Left lobe of liver (tissue), 2 donors: ENCODE measurements around the gene SEMA7A. TPM values are rescaled to one million over a fixed set of nuclear protein-coding genes. Genes with fewer than 3 reads are reported as not detected.

Experiments
- ATAC-seq: fragments of 200-7000 bp; cut with Tn5 transposase; one replicate; pipeline ENCODE4 v1.9.1; 2020; ENCODE audit warnings: mild to moderate bottlenecking, moderate library complexity
- DNase-seq: peaks from one replicate; pipeline ENCODE4 v3.0.0-alpha.2; 2020; ENCODE audit warnings: low spot score
- total RNA-seq: library from RNA; stranded (reverse); gene quantifications from one replicate; pipeline ENCODE4 v1.2.1, GENCODE V29; 2021
- donor health status: DM: no; HTN: no; CAD: no; lungs with moderate emphysema.
- donor health status: DM: no; HTN: yes; CAD: no.

Gene SEMA7A
- total RNA-seq, 1 donor from 2014 or later, result 0.53 TPM

DNA sequence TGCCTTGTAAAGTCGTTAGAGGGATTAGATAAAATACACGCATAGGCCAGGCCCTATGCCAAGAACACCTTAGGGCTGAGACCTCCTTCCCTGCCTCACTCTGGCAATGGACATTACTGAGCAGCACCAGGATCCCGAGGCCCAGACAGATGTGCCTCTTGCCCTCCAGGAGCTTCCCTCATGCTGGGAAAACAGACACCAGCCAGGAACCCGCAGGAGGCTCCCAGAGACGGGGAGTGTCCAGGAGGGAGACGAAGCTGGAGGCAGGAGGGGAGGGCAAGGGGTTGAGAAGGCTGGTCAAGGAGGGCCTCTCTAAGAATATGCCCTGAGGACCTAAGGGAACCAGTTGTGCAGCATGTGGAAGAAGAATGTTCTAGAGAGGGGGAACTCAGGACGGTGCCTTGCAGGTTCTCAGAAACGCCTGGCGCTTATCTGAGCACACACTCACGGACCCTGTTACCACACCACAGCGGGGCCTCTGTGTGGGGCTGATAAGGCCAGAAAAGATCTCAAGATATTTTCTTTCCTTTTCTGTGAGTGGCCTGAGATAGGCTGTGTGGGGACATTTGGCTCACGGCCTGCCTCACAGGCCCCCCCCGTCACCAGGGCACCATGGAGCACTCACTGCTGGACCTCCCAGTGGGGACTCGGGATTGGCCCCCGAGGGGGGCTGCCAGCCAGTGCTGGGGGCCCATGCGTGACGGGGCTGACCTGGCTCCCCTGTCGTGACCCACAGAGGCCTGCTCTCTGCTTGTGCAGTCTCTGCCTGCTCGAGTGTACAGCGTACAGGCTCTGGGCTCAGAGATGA lies 44.3 kb downstream of the SEMA7A start:
- ATAC-seq, result no peak
- DNase-seq, result no peak

DNA sequence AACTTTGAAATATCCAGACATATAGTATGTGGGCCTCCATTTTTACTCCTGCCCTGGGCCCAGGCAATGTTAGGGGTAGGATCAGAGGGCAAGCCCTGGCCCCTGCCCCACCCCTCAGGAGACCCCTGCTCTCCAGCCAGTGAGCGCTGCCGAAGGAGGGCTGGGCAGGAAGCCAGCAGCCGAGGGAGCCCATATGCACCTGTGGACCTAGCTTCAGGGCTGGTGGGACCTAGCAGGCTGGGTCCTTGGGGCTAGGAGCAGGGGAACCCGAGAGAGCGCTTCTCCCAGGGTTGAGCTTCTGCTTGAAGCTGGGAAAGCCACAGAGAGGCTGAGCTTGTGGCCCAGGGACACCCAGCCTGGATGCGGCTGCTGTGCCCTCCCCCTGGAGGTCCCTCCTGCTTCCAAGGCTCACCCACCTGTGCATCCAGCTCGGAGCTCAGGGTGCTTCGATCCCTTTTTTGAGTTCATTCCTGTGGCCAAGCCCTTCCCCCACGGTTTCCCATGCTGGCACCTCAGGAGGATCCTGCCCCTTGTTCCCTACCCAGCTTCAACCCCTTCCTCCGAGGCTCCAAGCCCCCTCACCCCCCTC lies 45.3 kb downstream of the SEMA7A start:
- ATAC-seq (no peak), DNase-seq (no peak)

DNA sequence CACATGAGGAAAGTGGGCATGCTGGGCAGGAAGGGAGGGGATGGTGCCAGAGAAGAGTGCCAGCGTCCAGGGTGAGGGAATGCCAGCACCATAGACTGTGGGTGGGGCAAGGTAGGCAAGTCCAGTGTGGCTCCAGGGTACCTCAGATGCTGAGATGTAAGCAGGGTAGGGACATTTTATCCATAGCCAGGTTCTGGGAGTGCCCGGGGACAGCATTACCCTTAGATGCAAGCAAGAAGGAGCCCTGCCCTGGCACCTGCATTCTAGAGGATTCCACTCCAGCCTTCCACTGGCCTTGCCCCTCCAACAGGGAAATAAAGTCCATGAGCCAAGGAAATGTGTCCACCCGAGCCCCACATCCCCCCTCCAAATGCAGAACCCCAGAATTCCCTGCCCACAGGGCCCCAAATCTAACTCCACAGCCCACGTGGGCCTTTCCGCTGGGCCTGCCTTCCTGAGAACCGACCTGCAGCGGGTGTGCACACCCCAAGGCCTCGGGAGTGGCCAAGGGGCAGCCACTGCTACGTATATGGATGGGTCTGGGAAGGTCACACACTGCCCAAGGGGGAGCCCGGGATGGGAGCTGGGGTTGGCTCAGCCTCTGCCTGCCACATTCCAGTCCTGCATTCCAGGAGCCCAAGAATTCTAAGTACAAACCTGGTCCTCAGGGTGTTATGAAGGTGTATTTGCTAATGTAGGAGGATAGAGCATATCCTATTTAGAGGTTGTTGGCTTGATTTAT lies 46.0 kb downstream of the SEMA7A start:
- ATAC-seq (no peak), DNase-seq (no peak)

DNA sequence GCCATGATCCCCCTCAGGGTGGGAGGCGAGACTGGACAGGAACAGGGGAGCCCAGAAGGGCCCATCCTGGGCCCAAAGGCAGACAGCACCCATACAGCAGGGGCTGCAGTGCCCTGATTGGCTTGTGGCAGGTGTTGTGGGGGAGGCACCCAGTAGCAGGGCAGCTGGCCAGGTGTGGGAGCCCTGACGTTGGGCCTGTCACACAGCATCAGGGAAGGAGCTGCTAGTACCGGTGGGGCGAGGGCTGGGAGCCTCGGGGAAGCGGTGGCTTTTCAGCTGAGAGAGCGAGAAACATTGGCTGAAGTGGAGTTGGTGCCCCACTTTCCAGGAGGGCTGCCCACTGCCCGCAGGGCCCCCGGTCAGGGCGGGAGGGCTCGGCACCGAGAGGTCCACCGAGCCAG lies 46.6 kb downstream of the SEMA7A start:
- DNase-seq (no peak), ATAC-seq (no peak)

DNA sequence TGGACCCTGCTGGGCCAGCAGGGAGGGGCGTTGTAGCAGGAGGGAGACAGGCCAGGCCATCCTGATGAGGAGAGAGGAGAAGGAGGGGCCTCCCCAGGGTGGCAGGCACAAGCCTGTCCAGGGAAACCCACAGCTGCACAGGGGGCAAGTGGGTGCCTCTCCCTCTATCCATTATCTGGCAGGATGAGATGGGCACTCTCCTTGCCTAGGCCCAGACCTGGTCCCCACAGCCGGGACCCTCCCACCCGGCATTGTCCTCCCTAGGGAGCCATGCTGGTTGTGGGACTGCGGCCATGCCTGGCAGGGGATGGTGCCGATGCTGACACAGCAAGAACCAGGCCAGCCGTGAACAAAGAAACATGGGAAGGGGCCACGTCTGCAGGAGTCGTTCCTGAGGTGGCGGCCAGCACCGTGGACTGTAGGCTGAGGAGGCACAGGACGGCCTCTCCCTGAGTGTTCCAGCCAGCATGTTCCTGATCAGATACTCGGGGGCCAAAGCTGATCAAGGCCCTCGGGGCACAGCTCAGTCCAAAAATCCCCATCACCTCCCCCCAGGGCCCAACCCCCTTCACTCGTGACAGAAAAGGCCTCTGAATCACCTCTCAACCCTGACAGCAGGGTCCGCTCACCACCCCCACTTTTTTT lies 47.1 kb downstream of the SEMA7A start:
- no peak for DNase-seq
- ATAC-seq, result no peak

DNA sequence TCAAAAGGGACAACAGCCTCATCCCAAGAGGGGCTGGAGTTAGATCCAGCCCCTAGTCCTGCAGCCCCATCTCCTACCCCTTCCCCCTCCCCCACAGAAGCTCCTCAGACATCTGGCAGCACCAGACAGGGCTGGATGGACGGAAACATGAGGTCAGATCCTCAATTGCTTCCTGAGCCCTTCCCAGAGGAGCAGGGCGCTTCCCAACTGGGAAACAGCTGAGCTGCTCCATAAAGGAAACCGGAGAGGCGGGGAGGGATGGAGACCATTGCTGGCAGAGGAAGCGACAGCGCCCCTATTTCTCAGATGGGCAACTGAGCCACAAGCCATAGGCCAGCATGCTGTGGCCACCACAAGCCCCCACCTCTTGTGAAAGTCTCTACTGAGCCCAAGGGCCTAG lies 48.0 kb downstream of the SEMA7A start:
- no peak for ATAC-seq
- DNase-seq, result no peak

DNA sequence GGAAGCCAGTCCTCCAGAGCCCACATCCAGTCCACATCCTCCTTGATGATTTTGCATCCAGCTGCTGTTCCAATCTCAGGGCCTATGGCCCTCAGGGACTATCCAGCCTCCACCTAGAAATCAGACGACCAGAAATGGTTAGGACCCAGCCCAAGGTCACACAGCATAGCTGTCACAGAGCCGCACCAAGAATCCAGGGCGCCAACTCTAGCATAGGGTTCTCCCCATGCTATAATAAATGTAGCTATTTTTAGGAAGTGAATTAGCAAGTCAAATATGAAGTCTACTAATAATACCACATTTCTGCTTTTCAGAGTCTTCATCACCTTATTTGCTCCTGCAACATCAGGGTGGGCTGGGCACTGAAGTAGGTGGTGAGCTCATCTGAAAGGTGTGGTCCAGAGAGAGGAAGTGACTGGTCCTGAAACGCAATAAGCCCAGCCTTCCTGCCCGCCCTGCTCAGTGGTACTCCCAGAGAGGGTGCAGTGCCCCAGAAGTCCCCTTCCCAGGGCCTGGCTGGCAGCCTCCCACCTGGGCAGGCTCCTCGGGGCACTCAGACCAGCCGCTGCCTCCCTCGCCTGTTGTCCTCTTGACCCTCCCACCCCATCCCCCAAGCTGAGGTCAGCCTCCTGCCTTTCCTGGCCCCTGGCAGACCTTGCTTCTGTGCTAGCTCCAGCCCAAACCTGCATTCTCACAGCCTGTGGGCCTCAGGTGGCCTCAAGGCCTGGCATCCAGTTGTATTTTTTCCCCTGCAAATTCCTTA lies 48.7 kb downstream of the SEMA7A start:
- ATAC-seq, result no peak
- no peak for DNase-seq

DNA sequence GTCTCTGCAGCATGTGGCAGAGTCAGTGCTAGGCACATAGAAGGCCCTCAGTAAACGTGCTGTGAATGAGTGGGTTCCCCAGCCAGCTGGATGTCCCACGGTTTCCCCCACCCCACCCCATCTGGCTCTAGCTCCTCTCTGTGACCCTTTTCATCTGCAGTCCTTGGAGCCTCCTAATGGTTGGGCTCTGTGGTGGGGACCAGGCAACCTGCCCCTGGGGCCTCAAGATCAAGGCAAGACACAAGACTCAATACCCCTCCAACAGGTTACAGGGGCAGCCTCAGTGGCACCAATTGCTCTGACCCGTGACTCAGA lies 49.2 kb downstream of the SEMA7A start:
- no peak for ATAC-seq

DNA sequence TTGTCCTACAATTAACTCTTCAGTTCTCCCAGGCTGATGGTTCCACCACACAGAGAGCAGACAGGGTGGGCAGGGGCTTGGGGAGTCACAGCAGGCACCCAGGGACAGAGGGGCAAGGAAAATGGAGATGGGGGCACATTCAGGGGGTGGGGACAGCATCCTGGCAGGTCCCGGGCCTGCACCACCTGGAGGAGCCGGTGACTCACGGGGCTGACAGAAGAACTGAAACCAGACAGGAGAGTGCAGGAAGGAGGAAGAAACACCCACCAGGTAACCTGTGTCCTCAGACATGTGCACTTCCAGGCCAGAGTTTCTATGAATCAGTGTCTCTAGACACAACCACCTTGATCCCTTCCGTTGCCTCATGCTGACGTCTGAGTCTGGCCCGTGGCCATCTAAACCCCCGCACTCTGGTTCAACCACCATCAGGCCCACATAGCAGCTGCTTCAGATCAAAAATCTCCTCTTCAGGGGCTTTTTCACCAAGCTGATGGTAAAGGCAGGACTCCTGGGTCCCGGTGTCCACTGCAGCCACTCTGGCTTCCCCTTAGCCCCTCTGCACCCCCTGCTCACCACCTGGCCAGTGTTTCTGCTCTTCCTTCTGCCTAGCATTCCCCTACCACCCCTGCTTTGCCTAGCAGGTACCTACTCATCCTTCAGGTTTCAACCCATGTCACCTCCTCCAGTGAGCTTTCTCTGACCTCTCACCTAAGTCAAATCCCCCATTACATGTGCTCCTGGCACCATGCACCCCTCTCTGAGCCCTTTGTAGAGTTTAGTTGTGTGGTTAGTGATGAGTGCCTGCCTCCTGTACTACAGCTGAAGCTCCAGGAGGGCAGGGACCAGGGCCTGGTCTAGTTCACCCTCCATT lies 49.8 kb downstream of the SEMA7A start:
- ATAC-seq (no peak), DNase-seq (no peak)

More for the DNA sequence above, 49.2 kb downstream of the SEMA7A start:
- no peak for DNase-seq

DNA sequence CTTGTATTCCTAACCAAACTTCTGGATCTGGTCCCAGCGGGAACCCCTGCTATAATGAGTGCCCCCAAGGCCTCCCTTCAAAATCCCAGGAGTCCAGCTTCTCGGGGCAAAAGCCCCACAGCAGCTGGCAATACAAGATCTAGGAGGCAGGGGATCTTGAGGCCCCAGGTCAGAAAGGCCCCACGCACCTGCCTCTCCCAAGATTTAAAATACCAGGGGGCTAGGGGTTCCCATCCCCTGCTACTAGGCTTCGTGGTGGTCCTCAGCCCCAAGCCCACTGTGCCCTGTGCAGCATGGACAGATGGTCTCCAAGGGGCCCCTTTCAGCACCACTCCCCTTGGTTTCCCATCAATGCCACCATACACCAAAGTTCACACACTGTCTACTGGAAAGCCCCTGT lies 50.5 kb downstream of the SEMA7A start:
- no peak for ATAC-seq
- DNase-seq, result no peak

DNA sequence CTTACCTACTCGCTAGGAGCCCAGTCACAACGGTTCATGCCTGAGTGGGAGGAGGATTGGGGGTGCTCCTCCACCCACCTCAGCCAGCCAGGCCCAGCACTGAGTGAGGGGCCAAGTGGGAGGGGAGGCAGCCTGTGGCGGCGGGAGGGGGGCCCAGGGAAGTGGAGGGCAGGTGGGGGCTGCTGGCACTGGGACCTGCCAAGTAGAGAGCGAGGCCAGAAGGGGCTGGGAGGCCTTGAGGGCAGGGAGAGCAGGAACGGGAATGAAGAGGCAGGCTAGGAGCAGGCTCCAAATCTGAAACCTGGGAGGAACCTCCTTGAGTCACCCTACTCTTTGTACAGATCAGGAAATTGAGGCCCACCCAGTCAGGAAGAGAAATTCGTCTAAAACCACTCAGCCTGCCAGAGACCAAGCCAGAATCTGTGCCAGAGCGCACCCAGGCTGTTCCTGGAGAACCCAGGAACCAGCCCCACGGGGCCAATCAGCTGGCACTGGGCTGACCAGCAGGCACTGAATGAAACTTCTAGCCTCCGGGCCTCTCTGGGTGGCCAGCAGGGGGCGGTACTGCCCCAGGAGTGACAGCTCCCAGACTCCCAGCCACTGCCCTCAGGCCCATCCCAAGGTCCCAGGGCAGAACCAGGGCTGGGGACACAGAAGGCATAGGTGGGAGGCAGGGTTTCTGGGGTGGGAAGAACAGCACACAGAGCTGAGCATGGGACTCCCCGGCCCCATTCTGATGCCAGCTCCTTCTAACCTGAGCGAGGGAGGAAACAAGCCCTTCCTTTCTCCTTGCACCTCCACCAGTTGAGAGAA lies 51.5 kb downstream of the SEMA7A start:
- ATAC-seq, result peak; percentile 99
- peak; percentile 87 for DNase-seq

DNA sequence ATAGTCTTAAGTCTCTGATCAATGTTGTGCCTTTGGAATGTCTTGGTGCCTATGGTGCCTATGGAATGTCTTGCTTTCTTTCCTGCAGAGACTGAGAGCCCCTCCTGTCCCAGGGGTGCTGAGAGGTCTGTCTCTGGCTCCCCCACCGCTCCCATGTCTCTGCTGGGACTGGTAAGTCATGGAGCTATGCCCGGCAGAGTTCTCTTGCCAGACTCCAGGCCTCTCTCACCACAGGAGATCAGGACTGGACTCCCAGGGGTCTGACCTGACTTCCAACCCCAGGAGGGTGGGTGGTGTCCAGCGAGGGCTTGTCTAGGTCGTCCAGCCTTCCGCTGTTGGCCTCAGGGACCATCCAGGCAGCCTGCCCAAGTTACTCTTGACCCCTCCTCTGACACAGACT lies 52.3 kb downstream of the SEMA7A start:
- DNase-seq (no peak), ATAC-seq (no peak)

DNA sequence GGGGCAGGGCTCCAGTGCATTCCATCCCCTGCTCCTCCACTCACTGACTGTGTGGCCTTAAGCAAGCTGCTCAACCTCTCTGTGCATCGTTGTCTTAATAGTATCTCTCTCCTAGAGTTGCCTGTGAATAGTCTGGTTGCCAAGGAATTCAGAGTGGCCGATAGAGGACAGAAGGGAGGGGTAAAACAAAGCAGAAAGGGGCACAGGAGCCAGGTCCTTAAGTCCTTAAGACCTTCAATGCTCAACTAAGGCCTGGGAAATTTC lies 52.6 kb downstream of the SEMA7A start:
- no peak for ATAC-seq

DNA sequence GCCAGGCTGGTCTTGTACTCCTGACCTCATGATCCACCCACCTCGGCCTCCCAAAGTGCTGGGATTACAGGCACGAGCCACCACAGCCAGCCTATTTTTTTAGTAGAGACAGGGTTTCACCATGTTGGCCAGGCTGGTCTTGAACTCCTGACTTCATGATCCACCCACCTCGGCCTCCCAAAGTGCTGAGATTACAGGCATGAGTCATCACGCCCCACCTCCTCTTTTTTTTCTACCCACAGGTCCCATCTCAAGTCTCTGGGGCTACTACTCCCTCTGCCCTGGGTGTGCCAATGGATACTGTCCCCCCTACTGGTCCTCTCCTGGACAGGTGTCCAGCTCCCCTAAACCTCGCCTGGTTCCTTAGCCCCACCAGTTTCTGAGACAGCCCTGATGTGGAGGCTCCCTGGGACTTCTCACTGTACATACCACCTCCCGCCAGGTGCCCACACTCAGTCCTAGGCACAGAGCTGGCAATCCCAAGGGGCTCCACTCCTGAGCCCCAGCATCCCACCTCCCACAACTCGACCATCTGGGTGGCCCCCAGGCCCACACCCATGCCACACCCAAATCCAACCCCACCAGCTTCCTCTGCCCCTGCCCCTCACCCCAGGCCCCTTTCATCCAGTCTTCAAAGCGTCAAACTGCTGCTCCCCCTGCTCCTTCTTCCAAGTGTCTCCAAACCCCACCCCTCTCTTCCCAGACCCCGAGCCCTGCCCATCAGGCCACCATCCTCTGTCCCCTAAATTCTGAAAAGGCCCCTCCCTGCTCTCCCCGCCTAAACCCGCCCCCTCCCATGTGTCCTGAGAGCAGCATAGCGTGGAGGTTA lies 53.2 kb downstream of the SEMA7A start:
- ATAC-seq, result no peak
- DNase-seq, result no peak

More for the DNA sequence above, 52.6 kb downstream of the SEMA7A start:
- no peak for DNase-seq

DNA sequence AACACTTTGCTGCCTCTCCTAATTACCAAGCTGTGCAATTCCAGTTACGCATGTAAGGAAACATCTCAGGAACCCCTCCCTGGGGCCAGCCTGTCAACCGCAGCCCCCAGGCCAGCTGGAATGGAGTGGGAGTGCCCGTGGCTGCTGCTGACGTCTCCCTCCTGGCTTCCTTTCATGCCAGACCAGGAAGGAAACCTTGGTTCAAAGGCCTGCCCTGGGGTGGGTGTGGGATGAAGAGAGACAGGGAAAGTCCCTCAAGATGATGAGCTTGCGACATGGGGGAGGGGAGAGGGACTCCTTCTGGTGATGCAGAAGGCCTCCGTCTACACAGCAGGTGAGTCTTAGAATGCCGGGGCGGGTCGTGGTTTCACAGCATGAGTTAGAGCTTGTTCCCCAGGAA lies 54.9 kb downstream of the SEMA7A start:
- ATAC-seq (no peak), DNase-seq (no peak)

DNA sequence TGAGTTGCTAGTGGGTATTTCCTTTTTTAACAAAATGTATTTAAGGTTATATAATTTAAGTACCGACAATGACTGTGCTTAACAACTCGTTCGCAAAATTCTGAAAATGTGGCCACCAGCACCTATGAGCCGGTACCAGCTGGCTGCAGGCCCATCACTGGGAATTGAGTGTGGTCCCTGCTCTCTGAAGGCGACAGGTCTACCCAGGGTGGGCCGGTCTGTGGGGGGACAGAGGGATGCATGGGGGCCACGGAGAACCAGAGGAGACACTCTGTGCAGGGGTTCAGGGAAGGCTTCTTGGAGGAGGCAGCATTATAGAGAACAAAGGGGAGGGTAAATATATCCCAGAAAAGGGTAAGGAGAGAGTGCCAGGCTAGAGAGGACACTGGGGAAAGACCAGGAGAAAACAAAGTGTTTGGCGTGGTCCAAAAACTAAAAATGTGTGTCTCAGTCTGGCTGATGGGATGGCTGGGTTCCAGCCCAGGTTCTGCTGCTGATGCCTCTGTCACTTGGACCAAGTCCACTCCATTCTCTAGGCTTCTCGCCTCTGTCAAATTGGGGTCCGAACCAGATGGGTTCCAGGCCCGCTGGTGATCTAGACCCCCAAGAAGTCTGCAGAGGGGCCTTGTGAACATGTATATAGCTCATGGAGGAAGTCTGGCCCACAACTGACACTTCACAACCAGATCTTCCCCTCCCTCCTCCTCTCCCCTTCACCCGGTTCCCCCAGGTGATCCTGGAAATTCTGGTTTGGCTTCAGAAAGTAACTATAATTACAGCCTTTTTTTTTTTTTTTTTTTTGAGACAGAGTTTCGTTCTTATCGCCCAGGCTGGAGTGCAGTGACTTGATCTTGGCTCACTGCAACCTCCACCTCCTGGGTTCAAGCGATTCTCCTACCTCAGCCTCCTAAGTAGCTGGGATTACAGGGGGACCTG lies 55.7 kb downstream of the SEMA7A start:
- ATAC-seq, result no peak
- no peak for DNase-seq

DNA sequence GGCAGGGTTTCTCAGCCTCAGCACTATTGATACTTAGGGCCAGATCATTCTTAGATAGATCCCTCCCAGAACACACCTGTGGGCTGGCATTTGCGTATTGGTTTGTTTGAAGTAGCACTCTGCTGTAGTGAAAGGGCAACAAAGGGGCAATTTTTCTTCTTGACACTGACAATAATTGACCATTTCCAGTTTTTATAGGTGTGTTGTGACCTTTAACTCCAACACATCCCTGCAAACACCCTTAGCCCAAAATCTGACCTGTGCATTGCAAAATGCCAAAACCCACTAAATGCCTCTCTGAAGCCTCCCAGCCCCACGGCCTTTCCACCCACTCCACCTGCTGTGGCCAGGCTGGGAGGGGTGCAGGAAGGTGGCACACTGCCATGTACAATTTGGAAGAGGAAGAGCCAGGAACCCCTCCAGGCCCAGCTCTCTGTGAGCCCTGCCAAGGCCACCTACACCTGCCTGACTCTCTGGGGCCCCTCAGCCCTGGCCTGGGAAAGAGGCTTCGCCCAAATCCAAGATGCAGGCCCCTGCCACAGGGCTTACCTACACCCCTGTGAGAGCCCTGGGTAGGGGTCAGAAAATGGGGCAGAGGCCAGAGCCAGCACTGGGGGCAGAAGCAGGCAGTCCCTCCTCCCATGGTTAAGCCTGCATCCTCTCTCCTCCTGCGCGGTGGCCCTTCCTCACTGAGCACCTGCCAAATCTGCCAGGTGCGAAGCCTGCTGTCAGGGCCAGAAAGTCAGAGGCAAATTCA lies 56.8 kb downstream of the SEMA7A start:
- DNase-seq (no peak), ATAC-seq (no peak)
